ENCODE measurements around the gene ZNF480. TPM values are rescaled to one million over a fixed set of nuclear protein-coding genes. Genes with fewer than 3 reads are reported as not detected.
"Not testable (repeated sequence)": the region's sequence is repeated elsewhere in the genome, so short reads cannot be mapped to it uniquely, and the experiment has no call there.

ZNF480 gene
- total RNA-seq: 1 to 10 TPM; 6.3 to 8.6 TPM

GRCh38 chr19:52296773-52297600 lies at the start of gene ZNF480:
Gene ZNF480, plus strand, starts transcription at chr19:52297169. Its CDS starts 3,244 bp downstream, at chr19:52300413.
- DNase-seq (peak; percentile 86 to 91 (median 90)), ATAC-seq (peak; percentile 91)
- Histone ChIP-seq H3K4me1 (peaks cover 16% of the 10 kb centered on the region), H3K27me3 (no peaks in the 10 kb centered on the region), H3K4me3 (peak within 1 kb of the TSS; percentile 63 to 80), H3K36me3 (replicated peaks in 1 of 2; ENCODE audit: insufficient read depth in 1 of 2, low read depth in 2 of 2) (peaks cover 10% of the 10 kb centered on the region in 2 donors), H3K9me3 (no peaks in the 10 kb centered on the region), H3K27ac (peak within 1 kb of the TSS; percentile 83 to 95 (median 90))
- intact Hi-C loops (cut with DNase I): no loop called here
- 0% methylated on average over 41 to 51 of the region's 75 CpGs for WGBS, 2 donors
- TF ChIP-seq CTCF (IDR thresholded peaks at IDR 0.05): peak in 2 of 7 experiments; percentile 24 to 25
- TF ChIP-seq POLR2A (IDR thresholded peaks at IDR 0.05): peak; percentile 21 to 74 (median 72)

GRCh38 chr19:52248241-52248640 lies 48.7 kb upstream of the ZNF480 start:
- peak; percentile 56 for ATAC-seq
- intact Hi-C loops (cut with DNase I): no loop called here
- H3K27me3 ChIP-seq: no peaks in the 10 kb centered on the region
- peak; percentile 34 to 73 (median 63) for DNase-seq
- no peak overlapping the region for H3K4me3 ChIP-seq
- TF ChIP-seq CTCF (IDR thresholded peaks at IDR 0.05) (peak; percentile 37 to 72 (median 49)), POLR2A (IDR thresholded peaks at IDR 0.05) (no peak)
- H3K36me3 ChIP-seq (replicated peaks in 1 of 2; ENCODE audit: insufficient read depth in 1 of 2, low read depth in 2 of 2): no peaks in the 10 kb centered on the region
- H3K4me1 ChIP-seq: no peaks in the 10 kb centered on the region
- WGBS, 2 donors: 8 to 13% methylated on average over 6 of the region's 6 CpGs
- no peaks in the 10 kb centered on the region for H3K9me3 ChIP-seq
- H3K27ac ChIP-seq: no peak overlapping the region

- no peaks in the 10 kb centered on the region for H3K27me3 ChIP-seq
- intact Hi-C loops (cut with DNase I): no loop called here
- H3K4me1 ChIP-seq: no peaks in the 10 kb centered on the region
- no peak for ATAC-seq
- no peak overlapping the region for H3K4me3 ChIP-seq
- no peak overlapping the region for H3K27ac ChIP-seq
- H3K36me3 ChIP-seq (replicated peaks in 1 of 2; ENCODE audit: insufficient read depth in 1 of 2, low read depth in 2 of 2): no peaks in the 10 kb centered on the region
- DNase-seq: no peak
- TF ChIP-seq CTCF (IDR thresholded peaks at IDR 0.05) (no peak), POLR2A (IDR thresholded peaks at IDR 0.05) (no peak)
- H3K9me3 ChIP-seq: no peaks in the 10 kb centered on the region
- WGBS, 2 donors: 86 to 94% methylated on average over 5 of the region's 5 CpGs
Observed at GRCh38 chr19:52258426-52258825, 38.5 kb upstream of the ZNF480 start.

GRCh38 chr19:52265556-52265955 lies 31.4 kb upstream of the ZNF480 start:
- intact Hi-C loops (cut with DNase I); ATAC-seq; H3K9me3 ChIP-seq; H3K4me1 ChIP-seq; DNase-seq; H3K27me3 ChIP-seq; H3K4me3 ChIP-seq; H3K36me3 ChIP-seq (replicated peaks in 1 of 2; ENCODE audit: insufficient read depth in 1 of 2, low read depth in 2 of 2); H3K27ac ChIP-seq: not testable (repeated sequence)
- 89 to 97% methylated on average over 6 of the region's 6 CpGs for WGBS, 2 donors

- intact Hi-C loops (cut with DNase I): no loop called here
- Histone ChIP-seq H3K4me3 (peak within 1 kb of the TSS; percentile 76 to 81), H3K9me3 (no peaks in the 10 kb centered on the region), H3K4me1 (peaks cover 18% of the 10 kb centered on the region), H3K36me3 (replicated peaks in 1 of 2; ENCODE audit: insufficient read depth in 1 of 2, low read depth in 2 of 2) (no peaks in the 10 kb centered on the region), H3K27me3 (no peaks in the 10 kb centered on the region), H3K27ac (peak within 1 kb of the TSS; percentile 83 to 97 (median 92))
- 0 to 1% methylated on average over 43 to 69 of the region's 70 CpGs for WGBS, 2 donors
- ATAC-seq (peak; percentile 100), DNase-seq (peak; percentile 97 to 98 (median 98))
- TF ChIP-seq POLR2A (IDR thresholded peaks at IDR 0.05) (peak; percentile 67 to 86 (median 82)), CTCF (IDR thresholded peaks at IDR 0.05) (peak in 1 of 7 experiments; percentile 25)
Observed at GRCh38 chr19:52269338-52270261, 27.4 kb upstream of the ZNF480 start, which contains the start of gene ZNF766. Gene ZNF766, plus strand, starts transcription at chr19:52269587. Its CDS starts 27 bp downstream, at chr19:52269614.

Measured in body of pancreas (tissue), 4 donors.